Left hindlimb (tissue), 1 donor: ENCODE measurements around the gene GAMT.
A peak's percentile ranks its signal among the peaks of the same experiment; 100 is the strongest.

Experiments
- DNase-seq: peaks from one replicate; pipeline ENCODE4 v3.0.0-alpha.2; 2018

The GAMT gene

GRCh38 chr19:1362387-1363257, 38.7 kb downstream of the GAMT start:
- no peak for DNase-seq

GRCh38 chr19:1361601-1362386, 39.5 kb downstream of the GAMT start:
- no peak for DNase-seq

GRCh38 chr19:1360818-1361461, 40.4 kb downstream of the GAMT start:
- DNase-seq, result peak; percentile 84

- no peak for DNase-seq
Observed at GRCh38 chr19:1360126-1360817, 41.1 kb downstream of the GAMT start.

GRCh38 chr19:1357531-1358109, 43.7 kb downstream of the GAMT start:
- no peak for DNase-seq

- DNase-seq, result no peak
Observed at GRCh38 chr19:1356508-1356865, 44.9 kb downstream of the GAMT start.

- peak; percentile 76 for DNase-seq
Observed at GRCh38 chr19:1355568-1356507, 45.5 kb downstream of the GAMT start.

GRCh38 chr19:1354970-1355567, 46.3 kb downstream of the GAMT start:
- no peak for DNase-seq

GRCh38 chr19:1353144-1353543, 48.2 kb downstream of the GAMT start:
- no peak for DNase-seq

GRCh38 chr19:1351381-1351851, 49.9 kb downstream of the GAMT start:
- no peak for DNase-seq

GRCh38 chr19:1350867-1351266, 50.5 kb downstream of the GAMT start:
- DNase-seq, result no peak

- no peak for DNase-seq
Observed at GRCh38 chr19:1349211-1349610, 52.1 kb downstream of the GAMT start.
